Stomach smooth muscle (tissue), 2 donors: ENCODE measurements around the gene SLC47A2.

ENCODE experiments used
- H3K27ac ChIP-seq: one replicate; pipeline ENCODE4 v1.7.0; 2013; ENCODE audit warnings: mild to moderate bottlenecking, low read length, inconsistent platforms
- H3K27me3 ChIP-seq, 2 donors: one replicate each; pipeline ENCODE4 v1.7.0; 2013; ENCODE audit warnings: low read length in 2 of 2; ENCODE audit not compliant: insufficient read depth in 2 of 2, control insufficient read depth in 1 of 2
- H3K36me3 ChIP-seq, 2 donors: one replicate each; pipeline ENCODE4 v1.7.0; 2013; ENCODE audit warnings: low read length in 2 of 2; ENCODE audit not compliant: control insufficient read depth in 2 of 2, insufficient read depth in 2 of 2
- H3K4me1 ChIP-seq: one replicate; pipeline ENCODE4 v1.7.0; 2013; ENCODE audit warnings: low read length; ENCODE audit not compliant: control insufficient read depth, insufficient read depth
- H3K4me3 ChIP-seq, 2 donors: one replicate each; pipeline ENCODE4 v1.7.0; 2013; ENCODE audit warnings: low read length in 2 of 2
- H3K9ac ChIP-seq, 2 donors: one replicate each; pipeline ENCODE4 v1.7.0; 2013; ENCODE audit warnings: low read length in 2 of 2, mild to moderate bottlenecking in 1 of 2
- H3K9me3 ChIP-seq, 2 donors: one replicate each; pipeline ENCODE4 v1.7.0; 2013; ENCODE audit warnings: low read length in 2 of 2; ENCODE audit not compliant: control insufficient read depth in 2 of 2
- donor health status: healthy.
- donor health status: Pancreatic carcinoma.

SLC47A2 gene

GRCh38 chr17:19630661-19631060 lies 85.7 kb downstream of the SLC47A2 start:
- H3K27me3 ChIP-seq, result no peaks in the 10 kb centered on the region
- no peak overlapping the region for H3K27ac ChIP-seq
- H3K9ac ChIP-seq, result no peak overlapping the region
- no peaks in the 10 kb centered on the region for H3K4me1 ChIP-seq
- no peaks in the 10 kb centered on the region for H3K9me3 ChIP-seq
- no peaks in the 10 kb centered on the region for H3K36me3 ChIP-seq
- H3K4me3 ChIP-seq, result no peak overlapping the region

GRCh38 chr17:19630035-19630434 lies 86.3 kb downstream of the SLC47A2 start:
- no peaks in the 10 kb centered on the region for H3K36me3 ChIP-seq
- H3K9ac ChIP-seq, result no peak overlapping the region
- H3K4me1 ChIP-seq, result no peaks in the 10 kb centered on the region
- no peaks in the 10 kb centered on the region for H3K9me3 ChIP-seq
- no peak overlapping the region for H3K4me3 ChIP-seq
- H3K27me3 ChIP-seq, result no peaks in the 10 kb centered on the region
- H3K27ac ChIP-seq, result no peak overlapping the region

- Histone ChIP-seq H3K9ac (no peak overlapping the region), H3K4me3 (no peak overlapping the region), H3K27ac (no peak overlapping the region), H3K9me3 (no peaks in the 10 kb centered on the region), H3K36me3 (no peaks in the 10 kb centered on the region), H3K4me1 (no peaks in the 10 kb centered on the region), H3K27me3 (no peaks in the 10 kb centered on the region)
Observed at GRCh38 chr17:19629449-19629848, 86.9 kb downstream of the SLC47A2 start.
